ENCODE data around the gene PLEK.

DNA sequence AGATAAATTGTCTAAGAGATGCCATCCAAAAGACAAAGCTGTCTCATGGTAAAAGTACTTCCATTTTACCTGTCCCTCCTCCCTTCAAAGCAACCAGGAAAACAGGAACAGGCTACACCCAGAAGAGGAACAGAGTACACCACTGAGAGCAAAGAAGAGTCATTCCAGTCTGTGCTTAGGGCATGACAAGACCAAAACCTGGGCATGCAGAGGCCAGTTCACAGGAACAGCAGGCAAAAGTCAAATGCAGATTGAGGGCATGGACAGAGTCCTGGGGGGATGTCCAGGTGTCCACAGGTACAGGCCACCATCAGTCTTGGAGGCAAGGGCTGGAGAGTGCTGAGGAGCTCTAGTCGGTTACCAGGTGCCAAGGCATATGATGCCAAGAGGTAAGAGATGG is 23.7 kb downstream of the PLEK start:
- TF ChIP-seq CTCF (IDR thresholded peaks at IDR 0.05): no peak
- no peak for TF ChIP-seq EZH2 (IDR thresholded peaks at IDR 0.05; ENCODE audit: borderline replicate concordance, insufficient read depth, low read depth, low read length, poor library complexity, severe bottlenecking)
